ENCODE measurements around the gene MLC1. TPM values are rescaled to one million over a fixed set of nuclear protein-coding genes. Genes with fewer than 3 reads are reported as not detected.
A peak's percentile ranks its signal among the peaks of the same experiment; 100 is the strongest.

MLC1 gene
- total and polyA plus RNA-seq, 4 donors: 0.65 to 2.6 (median 0.77) TPM

GRCh38 chr22:50121202-50121740, 36.0 kb upstream of the MLC1 start:
- Histone ChIP-seq H3K4me1 (ENCODE audit: control insufficient read depth in 5 of 5, insufficient read depth in 5 of 5, low read length in 5 of 5) (peaks cover 0 to 24% (median 11%) of the 10 kb centered on the region in 5 donors), H3K27ac (ENCODE audit: low read depth in 1 of 2, low read length in 1 of 2) (no peak overlapping the region), H3K9ac (ENCODE audit: insufficient read depth in 1 of 2, low read length in 2 of 2) (no peak overlapping the region), H3K36me3 (ENCODE audit: control insufficient read depth in 4 of 4, insufficient read depth in 4 of 4, low read length in 4 of 4) (no peaks in the 10 kb centered on the region), H3K9me3 (ENCODE audit: control insufficient read depth in 4 of 4, insufficient read depth in 3 of 4, low read length in 3 of 4) (peaks cover 0 to 6% (median 0%) of the 10 kb centered on the region in 4 donors), H3K27me3 (ENCODE audit: control insufficient read depth in 3 of 3, insufficient read depth in 3 of 3, low read length in 2 of 3) (no peaks in the 10 kb centered on the region), H3K4me3 (no peak overlapping the region)
- 86 to 88% methylated on average over 11 of the region's 11 CpGs for WGBS, 2 donors
- ATAC-seq (ENCODE audit: insufficient read depth, low FRiP score) (no peak), DNase-seq (no peak)
- TF ChIP-seq CTCF (IDR thresholded peaks at IDR 0.05; ENCODE audit: control extremely low read depth, extremely low read depth): no peak

GRCh38 chr22:50119768-50120251, 34.6 kb upstream of the MLC1 start:
- WGBS, 2 donors: 63 to 70% methylated on average over 6 of the region's 6 CpGs
- ATAC-seq (ENCODE audit: insufficient read depth, low FRiP score) (no peak), DNase-seq (peak in 1 of 3 donors; percentile 35)

DNA sequence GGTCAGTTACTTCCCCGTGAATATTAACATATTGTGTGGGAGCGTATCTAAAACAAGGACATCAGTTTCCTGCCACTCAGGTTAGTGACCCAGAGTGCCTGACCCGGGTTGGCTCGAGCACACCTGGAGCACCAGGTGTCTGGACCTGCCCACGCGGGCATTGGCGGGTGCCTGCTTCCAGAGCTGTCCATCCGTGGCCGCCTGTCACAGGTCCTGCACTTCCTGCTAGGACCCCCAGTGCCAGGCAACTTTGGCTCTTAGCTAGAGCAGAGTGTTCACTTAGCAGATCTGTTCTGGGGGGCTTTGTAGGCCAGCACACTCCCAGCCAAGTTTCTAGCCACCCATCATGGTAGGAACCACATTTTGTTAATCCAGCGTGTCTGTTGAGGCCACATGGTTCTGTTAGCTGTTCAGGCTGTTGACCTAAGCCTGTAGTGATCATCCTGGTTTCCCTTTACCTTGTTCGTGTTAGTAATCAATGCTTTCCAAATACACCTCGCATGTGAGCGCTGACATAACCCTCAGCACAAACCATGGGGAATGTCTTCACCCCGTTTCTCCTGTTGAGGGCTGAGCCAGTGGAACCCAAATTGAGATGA, 34.0 kb upstream of the MLC1 start:
- 84 to 89% methylated on average over 14 of the region's 14 CpGs for WGBS, 2 donors
- peaks cover 0 to 41% (median 15%) of the 10 kb centered on the region in 5 donors for H3K4me1 ChIP-seq (ENCODE audit: control insufficient read depth in 5 of 5, insufficient read depth in 5 of 5, low read length in 5 of 5)
- H3K27ac ChIP-seq (ENCODE audit: low read depth in 1 of 2, low read length in 1 of 2): peak overlapping the region in 1 of 2 donors; percentile 37
- no peak for ATAC-seq (ENCODE audit: insufficient read depth, low FRiP score)
- no peaks in the 10 kb centered on the region for H3K36me3 ChIP-seq (ENCODE audit: control insufficient read depth in 4 of 4, insufficient read depth in 4 of 4, low read length in 4 of 4)
- no peak for DNase-seq
- no peak overlapping the region for H3K4me3 ChIP-seq
- no peaks in the 10 kb centered on the region for H3K27me3 ChIP-seq (ENCODE audit: control insufficient read depth in 3 of 3, insufficient read depth in 3 of 3, low read length in 2 of 3)
- TF ChIP-seq CTCF (IDR thresholded peaks at IDR 0.05; ENCODE audit: control extremely low read depth, extremely low read depth): no peak
- H3K9ac ChIP-seq (ENCODE audit: insufficient read depth in 1 of 2, low read length in 2 of 2): no peak overlapping the region
- H3K9me3 ChIP-seq (ENCODE audit: control insufficient read depth in 4 of 4, insufficient read depth in 3 of 4, low read length in 3 of 4): peaks cover 0 to 6% (median 0%) of the 10 kb centered on the region in 4 donors

More at GRCh38 chr22:50119768-50120251, 34.6 kb upstream of the MLC1 start:
- Histone ChIP-seq H3K27ac (ENCODE audit: low read depth in 1 of 2, low read length in 1 of 2) (no peak overlapping the region), H3K4me3 (no peak overlapping the region), H3K9ac (ENCODE audit: insufficient read depth in 1 of 2, low read length in 2 of 2) (no peak overlapping the region), H3K27me3 (ENCODE audit: control insufficient read depth in 3 of 3, insufficient read depth in 3 of 3, low read length in 2 of 3) (no peaks in the 10 kb centered on the region), H3K4me1 (ENCODE audit: control insufficient read depth in 5 of 5, insufficient read depth in 5 of 5, low read length in 5 of 5) (peaks cover 0 to 36% (median 14%) of the 10 kb centered on the region in 5 donors), H3K9me3 (ENCODE audit: control insufficient read depth in 4 of 4, insufficient read depth in 3 of 4, low read length in 3 of 4) (peaks cover 0 to 6% (median 0%) of the 10 kb centered on the region in 4 donors), H3K36me3 (ENCODE audit: control insufficient read depth in 4 of 4, insufficient read depth in 4 of 4, low read length in 4 of 4) (no peaks in the 10 kb centered on the region)
- TF ChIP-seq CTCF (IDR thresholded peaks at IDR 0.05; ENCODE audit: control extremely low read depth, extremely low read depth): no peak

Measured in lung (tissue), 12 donors.